ENCODE results near the gene HOXA3.

HOXA3 gene

GRCh38 chr7:27189997-27190748 lies 37.8 kb upstream of the HOXA3 start:
- in situ Hi-C loops (cut with MboI; ENCODE audit: low sequenced_read_pairs), result loop anchor here (25.0 kb wide), 1 partner anchor 828 kb away; no protein-coding TSS in a partner anchor

- in situ Hi-C loops (cut with MboI; ENCODE audit: low sequenced_read_pairs), result loop anchor here (25.0 kb wide), 1 partner anchor 827 kb away; no protein-coding TSS in a partner anchor
Measured at GRCh38 chr7:27189295-27189996, 37.1 kb upstream of the HOXA3 start.

- in situ Hi-C loops (cut with MboI; ENCODE audit: low sequenced_read_pairs), result loop anchor here (25.0 kb wide), 1 partner anchor 826 kb away; no protein-coding TSS in a partner anchor
Measured at GRCh38 chr7:27188386-27189294, 36.3 kb upstream of the HOXA3 start.

GRCh38 chr7:27187475-27188385 lies 35.3 kb upstream of the HOXA3 start:
- in situ Hi-C loops (cut with MboI; ENCODE audit: low sequenced_read_pairs), result loop anchor here (25.0 kb wide), 1 partner anchor 825 kb away; no protein-coding TSS in a partner anchor

- in situ Hi-C loops (cut with MboI; ENCODE audit: low sequenced_read_pairs), result loop anchor here (25.0 kb wide), 1 partner anchor 825 kb away; no protein-coding TSS in a partner anchor
Measured at GRCh38 chr7:27186668-27187474, 34.5 kb upstream of the HOXA3 start.

GRCh38 chr7:27185854-27186667 lies 33.7 kb upstream of the HOXA3 start:
- in situ Hi-C loops (cut with MboI; ENCODE audit: low sequenced_read_pairs), result loop anchor here (25.0 kb wide), 1 partner anchor 824 kb away; no protein-coding TSS in a partner anchor

GRCh38 chr7:27185013-27185853 lies 32.9 kb upstream of the HOXA3 start, which contains the start of gene HOXA11:
Gene HOXA11 (minus strand): TSS chr7:27185232. CDS start chr7:27185144, 88 bp downstream.
- in situ Hi-C loops (cut with MboI; ENCODE audit: low sequenced_read_pairs), result loop anchor here (25.0 kb wide), 1 partner anchor 823 kb away; no protein-coding TSS in a partner anchor

GRCh38 chr7:27184337-27185012 lies 32.1 kb upstream of the HOXA3 start:
- in situ Hi-C loops (cut with MboI; ENCODE audit: low sequenced_read_pairs), result loop anchor here (25.0 kb wide), 1 partner anchor 822 kb away; no protein-coding TSS in a partner anchor

GRCh38 chr7:27183682-27184336 lies 31.4 kb upstream of the HOXA3 start:
- in situ Hi-C loops (cut with MboI; ENCODE audit: low sequenced_read_pairs), result loop anchor here (25.0 kb wide), 1 partner anchor 822 kb away; no protein-coding TSS in a partner anchor

GRCh38 chr7:27182861-27183681 lies 30.7 kb upstream of the HOXA3 start:
- in situ Hi-C loops (cut with MboI; ENCODE audit: low sequenced_read_pairs), result loop anchor here (25.0 kb wide), 1 partner anchor 821 kb away; no protein-coding TSS in a partner anchor

GRCh38 chr7:27182285-27182841 lies 30.0 kb upstream of the HOXA3 start:
- in situ Hi-C loops (cut with MboI; ENCODE audit: low sequenced_read_pairs), result loop anchor here (25.0 kb wide), 1 partner anchor 820 kb away; no protein-coding TSS in a partner anchor

GRCh38 chr7:27181795-27182275 lies 29.5 kb upstream of the HOXA3 start:
- in situ Hi-C loops (cut with MboI; ENCODE audit: low sequenced_read_pairs), result loop anchor here (25.0 kb wide), 1 partner anchor 820 kb away; no protein-coding TSS in a partner anchor

- in situ Hi-C loops (cut with MboI; ENCODE audit: low sequenced_read_pairs), result loop anchor here (25.0 kb wide), 1 partner anchor 818 kb away; no protein-coding TSS in a partner anchor
Measured at GRCh38 chr7:27180431-27181420, 28.3 kb upstream of the HOXA3 start.

Data from HL-60/S4 treated with phorbol 12-myristate 13-acetate at 8.2 ng/mL for 4 days and 3 days (cell line).